ENCODE results near the gene ARCN1.

Gene ARCN1

GRCh38 chr11:118621071-118621783, 49.0 kb downstream of the ARCN1 start:
- peaks cover 63% of the 10 kb centered on the region for H3K4me1 ChIP-seq (ENCODE audit: control insufficient read depth, insufficient read depth, low read length)

GRCh38 chr11:118621784-118622375, 49.7 kb downstream of the ARCN1 start:
- 37 to 49% methylated on average over 3 to 4 of the region's 4 CpGs for WGBS, 2 experiments
- Histone ChIP-seq H3K9me3 (ENCODE audit: control insufficient read depth, low read length) (no peaks in the 10 kb centered on the region), H3K36me3 (ENCODE audit: control insufficient read depth, insufficient read depth, low read length) (peaks cover 6% of the 10 kb centered on the region), H3K4me3 (ENCODE audit: insufficient read depth, low read depth, low read length) (peak overlapping the region; percentile 68), H3K27me3 (ENCODE audit: control insufficient read depth, insufficient read depth, low read length, poor library complexity, severe bottlenecking) (no peaks in the 10 kb centered on the region), H3K4me1 (ENCODE audit: control insufficient read depth, insufficient read depth, low read length) (peaks cover 59% of the 10 kb centered on the region), H3K27ac (ENCODE audit: insufficient read depth, low read depth, low read length, poor library complexity, severe bottlenecking) (no peak overlapping the region)

More at GRCh38 chr11:118621071-118621783, 49.0 kb downstream of the ARCN1 start:
- WGBS, 2 experiments, result 1% methylated on average over 38 of the region's 38 CpGs
- Histone ChIP-seq H3K9me3 (ENCODE audit: control insufficient read depth, low read length) (no peaks in the 10 kb centered on the region), H3K27me3 (ENCODE audit: control insufficient read depth, insufficient read depth, low read length, poor library complexity, severe bottlenecking) (no peaks in the 10 kb centered on the region), H3K36me3 (ENCODE audit: control insufficient read depth, insufficient read depth, low read length) (peaks cover 4% of the 10 kb centered on the region), H3K4me3 (ENCODE audit: insufficient read depth, low read depth, low read length) (peak overlapping the region; percentile 68), H3K27ac (ENCODE audit: insufficient read depth, low read depth, low read length, poor library complexity, severe bottlenecking) (peak overlapping the region; percentile 78)

GRCh38 chr11:118622376-118623268, 50.4 kb downstream of the ARCN1 start:
- no peaks in the 10 kb centered on the region for H3K27me3 ChIP-seq (ENCODE audit: control insufficient read depth, insufficient read depth, low read length, poor library complexity, severe bottlenecking)
- H3K36me3 ChIP-seq (ENCODE audit: control insufficient read depth, insufficient read depth, low read length), result peaks cover 13% of the 10 kb centered on the region
- H3K27ac ChIP-seq (ENCODE audit: insufficient read depth, low read depth, low read length, poor library complexity, severe bottlenecking), result no peak overlapping the region
- WGBS, 2 experiments, result 65 to 69% methylated on average over 9 of the region's 9 CpGs
- peaks cover 52% of the 10 kb centered on the region for H3K4me1 ChIP-seq (ENCODE audit: control insufficient read depth, insufficient read depth, low read length)
- H3K4me3 ChIP-seq (ENCODE audit: insufficient read depth, low read depth, low read length), result peak overlapping the region; percentile 68
- H3K9me3 ChIP-seq (ENCODE audit: control insufficient read depth, low read length), result no peaks in the 10 kb centered on the region

- Histone ChIP-seq H3K36me3 (ENCODE audit: control insufficient read depth, insufficient read depth, low read length) (peaks cover 19% of the 10 kb centered on the region), H3K4me1 (ENCODE audit: control insufficient read depth, insufficient read depth, low read length) (peaks cover 45% of the 10 kb centered on the region), H3K27ac (ENCODE audit: insufficient read depth, low read depth, low read length, poor library complexity, severe bottlenecking) (no peak overlapping the region), H3K4me3 (ENCODE audit: insufficient read depth, low read depth, low read length) (no peak overlapping the region), H3K27me3 (ENCODE audit: control insufficient read depth, insufficient read depth, low read length, poor library complexity, severe bottlenecking) (no peaks in the 10 kb centered on the region), H3K9me3 (ENCODE audit: control insufficient read depth, low read length) (no peaks in the 10 kb centered on the region)
- 92 to 95% methylated on average over 4 of the region's 4 CpGs for whole genome bisulfite sequencing, 2 experiments
These were observed 51.1 kb downstream of the ARCN1 start for GRCh38 chr11:118623269-118623655.

- no peak overlapping the region for H3K4me3 ChIP-seq (ENCODE audit: insufficient read depth, low read depth, low read length)
- peaks cover 33% of the 10 kb centered on the region for H3K36me3 ChIP-seq (ENCODE audit: control insufficient read depth, insufficient read depth, low read length)
- H3K27ac ChIP-seq (ENCODE audit: insufficient read depth, low read depth, low read length, poor library complexity, severe bottlenecking), result no peak overlapping the region
- peaks cover 30% of the 10 kb centered on the region for H3K4me1 ChIP-seq (ENCODE audit: control insufficient read depth, insufficient read depth, low read length)
- no peaks in the 10 kb centered on the region for H3K9me3 ChIP-seq (ENCODE audit: control insufficient read depth, low read length)
- 92% methylated on average over 6 of the region's 6 CpGs for WGBS, 2 experiments
- H3K27me3 ChIP-seq (ENCODE audit: control insufficient read depth, insufficient read depth, low read length, poor library complexity, severe bottlenecking), result no peaks in the 10 kb centered on the region
These were observed 53.0 kb downstream of the ARCN1 start for GRCh38 chr11:118625036-118625690.

GRCh38 chr11:118625976-118626375, 53.8 kb downstream of the ARCN1 start:
- Histone ChIP-seq H3K36me3 (ENCODE audit: control insufficient read depth, insufficient read depth, low read length) (peaks cover 33% of the 10 kb centered on the region), H3K9me3 (ENCODE audit: control insufficient read depth, low read length) (no peaks in the 10 kb centered on the region), H3K4me1 (ENCODE audit: control insufficient read depth, insufficient read depth, low read length) (peaks cover 24% of the 10 kb centered on the region), H3K27me3 (ENCODE audit: control insufficient read depth, insufficient read depth, low read length, poor library complexity, severe bottlenecking) (no peaks in the 10 kb centered on the region), H3K4me3 (ENCODE audit: insufficient read depth, low read depth, low read length) (no peak overlapping the region), H3K27ac (ENCODE audit: insufficient read depth, low read depth, low read length, poor library complexity, severe bottlenecking) (no peak overlapping the region)
- WGBS, 2 experiments, result 76 to 82% methylated on average over 2 of the region's 2 CpGs

- Histone ChIP-seq H3K36me3 (ENCODE audit: control insufficient read depth, insufficient read depth, low read length) (peaks cover 40% of the 10 kb centered on the region), H3K9me3 (ENCODE audit: control insufficient read depth, low read length) (no peaks in the 10 kb centered on the region), H3K4me1 (ENCODE audit: control insufficient read depth, insufficient read depth, low read length) (peaks cover 14% of the 10 kb centered on the region), H3K4me3 (ENCODE audit: insufficient read depth, low read depth, low read length) (no peak overlapping the region), H3K27me3 (ENCODE audit: control insufficient read depth, insufficient read depth, low read length, poor library complexity, severe bottlenecking) (no peaks in the 10 kb centered on the region), H3K27ac (ENCODE audit: insufficient read depth, low read depth, low read length, poor library complexity, severe bottlenecking) (no peak overlapping the region)
- WGBS, 2 experiments, result 94 to 95% methylated on average over 10 of the region's 10 CpGs
These were observed 55.4 kb downstream of the ARCN1 start for GRCh38 chr11:118627566-118627965.

GRCh38 chr11:118628031-118628430, 55.8 kb downstream of the ARCN1 start:
- H3K27ac ChIP-seq (ENCODE audit: insufficient read depth, low read depth, low read length, poor library complexity, severe bottlenecking), result no peak overlapping the region
- H3K4me1 ChIP-seq (ENCODE audit: control insufficient read depth, insufficient read depth, low read length), result peaks cover 10% of the 10 kb centered on the region
- H3K27me3 ChIP-seq (ENCODE audit: control insufficient read depth, insufficient read depth, low read length, poor library complexity, severe bottlenecking), result no peaks in the 10 kb centered on the region
- peaks cover 43% of the 10 kb centered on the region for H3K36me3 ChIP-seq (ENCODE audit: control insufficient read depth, insufficient read depth, low read length)
- H3K4me3 ChIP-seq (ENCODE audit: insufficient read depth, low read depth, low read length), result no peak overlapping the region
- WGBS, 2 experiments, result 96 to 97% methylated on average over 20 of the region's 20 CpGs
- H3K9me3 ChIP-seq (ENCODE audit: control insufficient read depth, low read length), result no peaks in the 10 kb centered on the region

GRCh38 chr11:118628432-118628831, 56.2 kb downstream of the ARCN1 start:
- Histone ChIP-seq H3K4me1 (ENCODE audit: control insufficient read depth, insufficient read depth, low read length) (peaks cover 8% of the 10 kb centered on the region), H3K9me3 (ENCODE audit: control insufficient read depth, low read length) (no peaks in the 10 kb centered on the region), H3K27me3 (ENCODE audit: control insufficient read depth, insufficient read depth, low read length, poor library complexity, severe bottlenecking) (no peaks in the 10 kb centered on the region), H3K27ac (ENCODE audit: insufficient read depth, low read depth, low read length, poor library complexity, severe bottlenecking) (no peak overlapping the region), H3K36me3 (ENCODE audit: control insufficient read depth, insufficient read depth, low read length) (peaks cover 43% of the 10 kb centered on the region), H3K4me3 (ENCODE audit: insufficient read depth, low read depth, low read length) (no peak overlapping the region)
- WGBS, 2 experiments, result 94 to 95% methylated on average over 13 of the region's 13 CpGs

All from ectodermal cell (in vitro differentiated cells).